T-cell (primary cell): Measurements from ENCODE around the gene EFCAB6. TPM values are rescaled to one million over a fixed set of nuclear protein-coding genes. Genes with fewer than 3 reads are reported as not detected.

Experiments used
- ATAC-seq, 4 experiments: fragments of 200-7000 bp in 3 of 4; fragments of 150-1000 bp in 1 of 4; cut with Tn5 transposase; replicated peaks in 1 of 4; 1 replicate in 3 of 4; 2 replicates in 1 of 4; pipeline ENCODE4 v1.10.0; 2021; ENCODE audit warnings: moderate library complexity in 3 of 4, mild to moderate bottlenecking in 2 of 4, moderate number of reproducible peaks in 1 of 4
- CTCF ChIA-PET, 2 donors: fragments of 300-600 bp; sonication (Branson Sonifier 250); formaldehyde crosslinking; loops; one replicate each; lab custom pipeline; 2022; ENCODE audit warnings: antibody characterized with exemption in 2 of 2; lab: Charles Lee
- POLR2A ChIA-PET, 2 donors: fragments of 300-600 bp; sonication (Branson Sonifier 250); formaldehyde crosslinking; loops; one replicate each; lab custom pipeline; 2022; ENCODE audit warnings: antibody characterized with exemption in 2 of 2; lab: Charles Lee
- DNase-seq, 35 experiments: peaks; one replicate each; pipeline versions ENCODE4 v3.0.0 to v3.0.0-alpha.2; 2013 to 2023
- H3K27ac ChIP-seq: one replicate; pipeline ENCODE4 v1.5.1; 2013; ENCODE audit warnings: low read length
- H3K27me3 ChIP-seq, 2 experiments: replicated peaks in 1 of 2; 1 replicate in 1 of 2; 2 replicates in 1 of 2; pipeline versions ENCODE4 v1.6.1 to v1.7.0; 2013; ENCODE audit warnings: low read length in 1 of 2, mixed read lengths in 1 of 2; ENCODE audit not compliant: control insufficient read depth in 2 of 2, insufficient read depth in 2 of 2; ENCODE audit errors: extremely low read depth in 1 of 2
- H3K36me3 ChIP-seq, 2 donors: 1 replicate in 1 of 2; 2 replicates in 1 of 2; pipeline versions ENCODE4 v1.6.1 to v1.7.0; 2013; ENCODE audit warnings: low read length in 1 of 2; ENCODE audit not compliant: control insufficient read depth in 2 of 2, insufficient read depth in 1 of 2; ENCODE audit errors: extremely low read depth in 1 of 2
- H3K4me1 ChIP-seq, 2 experiments: 1 replicate in 1 of 2; 2 replicates in 1 of 2; pipeline versions ENCODE4 v1.6.1 to v1.7.0; 2013; ENCODE audit warnings: low read length in 2 of 2, mixed read lengths in 1 of 2; ENCODE audit not compliant: insufficient read depth in 2 of 2, control insufficient read depth in 1 of 2; ENCODE audit errors: extremely low read depth in 1 of 2
- H3K4me3 ChIP-seq, 2 donors: 1 replicate in 1 of 2; 2 replicates in 1 of 2; pipeline versions ENCODE4 v1.5.1 to v1.7.0; 2013; ENCODE audit warnings: mild to moderate bottlenecking in 2 of 2, low read length in 1 of 2, moderate library complexity in 1 of 2; ENCODE audit not compliant: control insufficient read depth in 1 of 2; ENCODE audit errors: extremely low read depth in 1 of 2
- H3K9me3 ChIP-seq: 2 replicates; pipeline ENCODE4 v1.7.0; 2013
- H3K27ac Mint-ChIP-seq, 2 donors: one replicate each; pipeline ENCODE4 v1.8.0; 2020 to 2021; ENCODE audit warnings: mild to moderate bottlenecking in 2 of 2, mixed read lengths in 2 of 2
- H3K27me3 Mint-ChIP-seq, 2 donors: one replicate each; pipeline ENCODE4 v1.8.0; 2021 to 2022; ENCODE audit warnings: mixed read lengths in 2 of 2
- H3K36me3 Mint-ChIP-seq: one replicate; pipeline ENCODE4 v1.8.0; 2021; ENCODE audit warnings: mixed read lengths
- H3K4me1 Mint-ChIP-seq, 3 donors: one replicate each; pipeline ENCODE4 v1.8.0; 2020 to 2022; ENCODE audit warnings: mixed read lengths in 3 of 3, mild to moderate bottlenecking in 1 of 3
- H3K4me3 Mint-ChIP-seq, 3 donors: one replicate each; pipeline ENCODE4 v1.8.0; 2020 to 2022; ENCODE audit warnings: mild to moderate bottlenecking in 3 of 3, mixed read lengths in 3 of 3, moderate library complexity in 3 of 3
- H3K9me3 Mint-ChIP-seq, 3 donors: one replicate each; pipeline ENCODE4 v1.8.0; 2020 to 2022; ENCODE audit warnings: mixed read lengths in 3 of 3
- WGBS: methylation state at CpG from one replicate; pipeline ENCODE4 v1.1.5; 2013; ENCODE audit warnings: missing lambda C conversion rate; ENCODE audit not compliant: insufficient coverage; 5-methylcytosine and 5-hydroxymethylcytosine counted together
- total RNA-seq, 35 experiments: library from RNA in 6 of 35; stranded (reverse) in 6 of 35; fragments of 120-200 nt in 1 of 35; gene quantifications; one replicate each; pipeline versions ENCODE4 v1.2.1 to v1.2.4 and lab custom pipeline; 2013 to 2026

Gene EFCAB6
- total RNA-seq, 5 donors from 2014 or later (not counting 1 experiment from before 2014, with no cell fraction given), result 0.26 to 0.89 (median 0.53) TPM

- no peak overlapping the region for H3K27ac ChIP-seq
- no CpG with 5 or more reads among the region's 6 CpGs for WGBS
- H3K4me1 ChIP-seq, result no peaks in the 10 kb centered on the region
- ChIA-PET POLR2A (no interaction called here), CTCF (no interaction called here)
- no peak overlapping the region for H3K4me3 Mint-ChIP-seq
- H3K27me3 Mint-ChIP-seq, result peaks cover 3 to 21% of the 10 kb centered on the region in 2 donors
- H3K4me1 Mint-ChIP-seq, result no peaks in the 10 kb centered on the region
- no peaks in the 10 kb centered on the region for H3K36me3 ChIP-seq
- no peaks in the 10 kb centered on the region for H3K36me3 Mint-ChIP-seq
- H3K9me3 Mint-ChIP-seq, result peaks cover 4 to 14% (median 8%) of the 10 kb centered on the region in 3 donors
- H3K27ac Mint-ChIP-seq, result no peak overlapping the region
- H3K4me3 ChIP-seq, result no peak overlapping the region
- DNase-seq (no peak), ATAC-seq (no peak)
- peaks cover 0 to 3% of the 10 kb centered on the region in 2 experiments for H3K27me3 ChIP-seq
- H3K9me3 ChIP-seq, result no peaks in the 10 kb centered on the region
Observed at GRCh38 chr22:43681731-43682360, 130.3 kb downstream of the EFCAB6 start.

GRCh38 chr22:43670513-43670912 is 141.6 kb downstream of the EFCAB6 start:
- H3K9me3 Mint-ChIP-seq, result peaks cover 0 to 4% (median 3%) of the 10 kb centered on the region in 3 donors

GRCh38 chr22:43669190-43669589 is 142.9 kb downstream of the EFCAB6 start:
- Histone ChIP-seq H3K27ac (no peak overlapping the region), H3K36me3 (no peaks in the 10 kb centered on the region), H3K9me3 (no peaks in the 10 kb centered on the region), H3K27me3 (peaks cover 0 to 10% of the 10 kb centered on the region in 2 experiments), H3K4me3 (no peak overlapping the region), H3K4me1 (no peaks in the 10 kb centered on the region)
- peaks cover 4 to 10% of the 10 kb centered on the region in 2 donors for H3K27me3 Mint-ChIP-seq
- H3K36me3 Mint-ChIP-seq, result no peaks in the 10 kb centered on the region
- H3K27ac Mint-ChIP-seq, result no peak overlapping the region
- peaks cover 0 to 4% (median 3%) of the 10 kb centered on the region in 3 donors for H3K9me3 Mint-ChIP-seq
- no peaks in the 10 kb centered on the region for H3K4me1 Mint-ChIP-seq
- CTCF ChIA-PET, result no interaction called here
- no peak for DNase-seq
- ATAC-seq, result no peak
- no peak overlapping the region for H3K4me3 Mint-ChIP-seq
- POLR2A ChIA-PET, result no interaction called here
- no CpG with 5 or more reads among the region's 1 CpG for WGBS

More at GRCh38 chr22:43670513-43670912, 141.6 kb downstream of the EFCAB6 start:
- Histone ChIP-seq H3K4me3 (no peak overlapping the region), H3K27me3 (peaks cover 0 to 11% of the 10 kb centered on the region in 2 experiments), H3K9me3 (no peaks in the 10 kb centered on the region), H3K27ac (no peak overlapping the region), H3K4me1 (no peaks in the 10 kb centered on the region), H3K36me3 (no peaks in the 10 kb centered on the region)
- Mint-ChIP-seq H3K27ac (no peak overlapping the region), H3K36me3 (no peaks in the 10 kb centered on the region), H3K4me3 (no peak overlapping the region), H3K27me3 (peaks cover 4 to 10% of the 10 kb centered on the region in 2 donors), H3K4me1 (no peaks in the 10 kb centered on the region)
- CTCF ChIA-PET, result no interaction called here
- 57% methylated on average over 1 of the region's 7 CpGs for WGBS
- DNase-seq (no peak), ATAC-seq (no peak)
- POLR2A ChIA-PET, result no interaction called here

GRCh38 chr22:43667656-43668055 is 144.4 kb downstream of the EFCAB6 start:
- Histone ChIP-seq H3K36me3 (no peaks in the 10 kb centered on the region), H3K4me1 (no peaks in the 10 kb centered on the region), H3K9me3 (no peaks in the 10 kb centered on the region), H3K27ac (no peak overlapping the region), H3K4me3 (no peak overlapping the region), H3K27me3 (peaks cover 0 to 11% of the 10 kb centered on the region in 2 experiments)
- no peak overlapping the region for H3K4me3 Mint-ChIP-seq
- peaks cover 0 to 4% (median 3%) of the 10 kb centered on the region in 3 donors for H3K9me3 Mint-ChIP-seq
- peaks cover 4 to 10% of the 10 kb centered on the region in 2 donors for H3K27me3 Mint-ChIP-seq
- WGBS, result 25% methylated on average over 1 of the region's 8 CpGs
- no peak overlapping the region for H3K27ac Mint-ChIP-seq
- DNase-seq, result no peak
- ChIA-PET POLR2A (no interaction called here), CTCF (no interaction called here)
- no peaks in the 10 kb centered on the region for H3K36me3 Mint-ChIP-seq
- H3K4me1 Mint-ChIP-seq, result no peaks in the 10 kb centered on the region
- no peak for ATAC-seq

- no peak overlapping the region for H3K27ac ChIP-seq
- no peak overlapping the region for H3K4me3 ChIP-seq
- ChIA-PET CTCF (interaction anchor here in 1 of 2 donors (0.6 kb wide), 1 partner anchor 207 kb away, joined by 3 read pairs; no protein-coding TSS in a partner anchor), POLR2A (interaction anchor here in 1 of 2 donors (0.5 kb wide), 1 partner anchor 593 kb away, joined by 3 read pairs; no protein-coding TSS in a partner anchor)
- Mint-ChIP-seq H3K27me3 (peaks cover 4 to 7% of the 10 kb centered on the region in 2 donors), H3K9me3 (peaks cover 0 to 4% (median 3%) of the 10 kb centered on the region in 3 donors), H3K4me1 (no peaks in the 10 kb centered on the region), H3K4me3 (no peak overlapping the region), H3K27ac (no peak overlapping the region), H3K36me3 (no peaks in the 10 kb centered on the region)
- no peaks in the 10 kb centered on the region for H3K36me3 ChIP-seq
- ATAC-seq (no peak), DNase-seq (no peak)
- WGBS, result no CpG with 5 or more reads among the region's 5 CpGs
- H3K27me3 ChIP-seq, result peaks cover 0 to 11% of the 10 kb centered on the region in 2 experiments
- no peaks in the 10 kb centered on the region for H3K9me3 ChIP-seq
- H3K4me1 ChIP-seq, result no peaks in the 10 kb centered on the region
Observed at GRCh38 chr22:43666457-43666856, 145.6 kb downstream of the EFCAB6 start.

- no peaks in the 10 kb centered on the region for H3K9me3 Mint-ChIP-seq
- ATAC-seq, result no peak
- H3K4me3 Mint-ChIP-seq, result no peak overlapping the region
- Histone ChIP-seq H3K9me3 (no peaks in the 10 kb centered on the region), H3K36me3 (no peaks in the 10 kb centered on the region), H3K4me3 (no peak overlapping the region), H3K27ac (no peak overlapping the region), H3K4me1 (no peaks in the 10 kb centered on the region), H3K27me3 (peaks cover 0 to 6% of the 10 kb centered on the region in 2 experiments)
- ChIA-PET CTCF (no interaction called here), POLR2A (no interaction called here)
- H3K4me1 Mint-ChIP-seq, result no peaks in the 10 kb centered on the region
- H3K36me3 Mint-ChIP-seq, result no peaks in the 10 kb centered on the region
- H3K27ac Mint-ChIP-seq, result no peak overlapping the region
- H3K27me3 Mint-ChIP-seq, result peaks cover 0 to 1% of the 10 kb centered on the region in 2 donors
- no peak for DNase-seq
- WGBS, result 49% methylated on average over 3 of the region's 9 CpGs
Observed at GRCh38 chr22:43658823-43659222, 153.3 kb downstream of the EFCAB6 start.
